HUES6 (cell line): Measurements from ENCODE around the gene OTC.

Source experiments
- H3K27ac ChIP-seq: 2 replicates; pipeline ENCODE4 v1.7.0; 2013; ENCODE audit warnings: low read depth, mild to moderate bottlenecking, low read length, inconsistent platforms
- H3K27me3 ChIP-seq: 2 replicates; pipeline ENCODE4 v1.6.1; 2013; ENCODE audit warnings: low read length; ENCODE audit not compliant: control insufficient read depth, insufficient read depth
- H3K36me3 ChIP-seq: 2 replicates; pipeline ENCODE4 v1.6.1; 2013; ENCODE audit warnings: low read length; ENCODE audit not compliant: control insufficient read depth, insufficient read depth
- H3K4me1 ChIP-seq: 2 replicates; pipeline ENCODE4 v1.6.1; 2013; ENCODE audit warnings: low read length; ENCODE audit not compliant: control insufficient read depth, insufficient read depth
- H3K4me3 ChIP-seq: 2 replicates; pipeline ENCODE4 v1.5.1; 2013; ENCODE audit warnings: low read depth, low read length
- H3K9ac ChIP-seq: one replicate; pipeline ENCODE4 v1.6.1; 2013; ENCODE audit warnings: mild to moderate bottlenecking, low read length
- H3K9me3 ChIP-seq: 2 replicates; pipeline ENCODE4 v1.6.1; 2013; ENCODE audit warnings: low read depth, low read length; ENCODE audit not compliant: control insufficient read depth, insufficient read depth

The OTC gene

DNA sequence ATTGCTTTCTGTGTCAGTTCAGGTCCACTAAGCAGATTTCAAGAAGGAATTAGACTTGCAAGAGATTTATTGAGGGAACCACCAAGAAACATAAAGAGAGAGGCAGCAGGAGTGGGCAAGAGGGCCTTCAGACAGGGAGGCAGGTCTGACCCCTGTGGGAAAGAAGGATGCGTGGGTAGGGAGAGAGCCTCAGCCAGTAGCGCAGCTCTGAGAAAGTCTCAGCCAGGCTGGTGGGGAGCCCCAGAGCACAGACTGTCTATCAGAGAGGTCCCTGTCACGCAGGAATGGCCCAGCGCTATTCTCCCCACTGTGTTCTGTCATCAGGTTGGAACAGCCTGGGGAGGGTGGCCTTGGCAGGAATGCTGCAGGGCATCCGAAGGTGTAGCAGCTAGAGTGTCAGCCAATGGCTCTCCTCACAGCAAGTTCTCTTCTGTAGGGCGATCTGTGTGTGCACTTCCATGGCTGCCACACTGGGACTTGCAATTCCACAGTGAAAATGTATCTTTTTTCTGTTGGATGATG, 48.0 kb downstream of the OTC start:
- no peak overlapping the region for H3K9ac ChIP-seq
- H3K27ac ChIP-seq: no peak overlapping the region
- H3K9me3 ChIP-seq: no peaks in the 10 kb centered on the region
- peaks cover 3% of the 10 kb centered on the region; the same call in 1 of the 2 replicates for H3K27me3 ChIP-seq
- no peaks in the 10 kb centered on the region for H3K36me3 ChIP-seq
- H3K4me1 ChIP-seq: peaks cover 5% of the 10 kb centered on the region
- no peak overlapping the region for H3K4me3 ChIP-seq

DNA sequence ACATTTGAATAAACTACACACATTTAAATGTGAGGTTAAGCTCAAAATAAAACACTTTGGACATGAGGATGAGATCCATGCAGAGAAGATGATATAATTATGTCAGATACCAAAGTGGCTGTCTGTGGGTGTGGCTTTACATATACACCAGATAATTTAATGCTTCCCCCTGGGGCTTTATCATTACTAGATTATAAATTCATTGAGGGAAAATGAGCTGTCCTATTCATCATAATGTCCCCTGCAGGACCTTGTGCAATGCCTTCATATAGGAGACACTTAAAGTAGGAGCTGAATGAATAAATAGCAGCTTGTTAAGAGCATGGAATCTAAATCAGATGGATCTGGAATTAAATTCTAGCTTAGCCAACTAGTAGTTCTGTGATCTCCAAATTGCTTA, 49.7 kb downstream of the OTC start:
- Histone ChIP-seq H3K4me3 (no peak overlapping the region), H3K9me3 (no peaks in the 10 kb centered on the region), H3K4me1 (peaks cover 5% of the 10 kb centered on the region), H3K36me3 (no peaks in the 10 kb centered on the region), H3K27me3 (peaks cover 3% of the 10 kb centered on the region; the same call in 1 of the 2 replicates), H3K27ac (no peak overlapping the region), H3K9ac (no peak overlapping the region)

DNA sequence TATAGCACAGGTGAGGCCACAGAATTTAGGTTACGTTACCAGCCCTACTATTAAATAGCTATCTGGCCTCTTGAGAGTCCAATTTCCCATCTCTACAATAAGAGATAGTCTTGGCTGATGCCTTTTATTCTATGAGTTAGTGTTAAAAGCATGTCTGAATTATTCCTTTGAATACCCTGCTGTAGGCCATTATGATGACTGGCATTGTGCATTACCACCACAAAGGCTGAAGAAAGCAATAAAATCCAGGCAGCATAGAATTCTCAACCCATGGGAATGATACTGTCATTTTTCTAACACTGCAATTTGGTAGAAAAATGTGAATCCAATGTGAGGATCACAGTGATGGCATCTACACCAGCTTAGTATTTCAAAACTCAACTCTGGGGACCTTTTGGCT, 51.4 kb downstream of the OTC start:
- Histone ChIP-seq H3K9me3 (no peaks in the 10 kb centered on the region), H3K36me3 (no peaks in the 10 kb centered on the region), H3K9ac (no peak overlapping the region), H3K27me3 (peaks cover 9% of the 10 kb centered on the region; the same call in 1 of the 2 replicates), H3K27ac (no peak overlapping the region), H3K4me3 (no peak overlapping the region), H3K4me1 (peaks cover 15% of the 10 kb centered on the region)

DNA sequence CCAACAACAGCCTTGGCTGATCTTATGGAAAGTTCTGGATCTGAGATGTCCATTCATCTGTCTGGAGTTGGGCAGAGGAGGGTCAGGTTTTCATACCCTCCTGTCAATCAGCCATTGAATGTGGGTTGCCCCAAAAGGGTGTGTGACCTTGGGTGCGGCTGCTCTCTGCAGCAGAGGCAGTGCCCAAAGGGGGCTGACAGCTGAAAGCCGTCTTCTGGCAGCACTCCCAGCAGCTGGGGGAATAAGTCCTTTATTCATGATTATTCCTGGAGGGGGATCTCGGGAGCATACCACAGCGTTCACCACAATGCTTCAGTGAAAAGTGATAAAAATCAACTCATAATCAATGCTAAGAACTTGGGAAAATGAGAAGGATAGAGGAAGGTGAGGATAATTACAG, 54.7 kb downstream of the OTC start:
- Histone ChIP-seq H3K9me3 (no peaks in the 10 kb centered on the region), H3K9ac (no peak overlapping the region), H3K27me3 (peaks cover 9% of the 10 kb centered on the region; the same call in 1 of the 2 replicates), H3K4me3 (no peak overlapping the region), H3K4me1 (peaks cover 17% of the 10 kb centered on the region), H3K36me3 (no peaks in the 10 kb centered on the region), H3K27ac (no peak overlapping the region)

DNA sequence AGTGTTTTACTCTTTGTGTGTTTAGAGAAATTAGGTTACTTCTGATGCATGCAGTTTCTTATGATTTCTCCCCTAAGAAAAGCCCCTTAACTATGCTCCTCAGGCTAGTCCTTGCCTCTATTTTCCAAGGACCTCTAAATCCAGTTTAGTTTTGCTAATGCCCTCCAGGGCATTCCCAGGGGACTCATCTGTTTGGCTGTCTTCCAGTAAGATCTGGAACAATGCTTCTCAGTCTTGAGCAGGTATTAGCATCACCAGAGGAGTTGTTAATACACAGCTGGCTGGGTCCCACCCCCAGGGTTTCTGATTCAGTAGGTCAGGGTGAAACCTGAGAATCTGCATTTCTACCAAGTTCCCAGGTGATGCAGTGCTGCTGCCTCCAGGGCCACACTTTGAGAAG, 56.9 kb downstream of the OTC start:
- Histone ChIP-seq H3K4me1 (peaks cover 17% of the 10 kb centered on the region), H3K27ac (no peak overlapping the region), H3K9ac (no peak overlapping the region), H3K9me3 (no peaks in the 10 kb centered on the region), H3K4me3 (no peak overlapping the region), H3K27me3 (peaks cover 6% of the 10 kb centered on the region; the same call in 1 of the 2 replicates), H3K36me3 (no peaks in the 10 kb centered on the region)

DNA sequence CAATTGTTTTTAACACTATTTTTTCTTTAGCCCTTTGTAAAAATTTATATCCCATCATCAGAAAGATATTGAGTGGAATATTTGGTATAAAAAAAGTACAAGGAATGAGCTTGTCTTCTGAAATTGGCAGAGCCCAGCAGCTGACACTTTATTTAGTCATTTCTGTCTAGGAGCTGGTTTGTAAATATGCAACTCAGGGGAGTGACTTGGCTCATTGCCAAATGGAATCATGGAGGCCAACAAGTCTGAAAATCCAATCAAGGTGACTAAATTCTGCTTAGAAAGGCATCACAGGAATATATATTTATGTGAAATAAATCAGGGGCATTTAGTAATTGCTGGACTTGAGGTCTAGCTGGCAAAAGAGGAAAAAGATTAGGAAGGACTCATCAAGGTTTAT, 74.4 kb downstream of the OTC start:
- Histone ChIP-seq H3K4me3 (no peak overlapping the region), H3K9me3 (no peaks in the 10 kb centered on the region), H3K4me1 (no peaks in the 10 kb centered on the region), H3K27ac (no peak overlapping the region), H3K36me3 (no peaks in the 10 kb centered on the region), H3K27me3 (peaks cover 7% of the 10 kb centered on the region; the same call in 1 of the 2 replicates), H3K9ac (no peak overlapping the region)

DNA sequence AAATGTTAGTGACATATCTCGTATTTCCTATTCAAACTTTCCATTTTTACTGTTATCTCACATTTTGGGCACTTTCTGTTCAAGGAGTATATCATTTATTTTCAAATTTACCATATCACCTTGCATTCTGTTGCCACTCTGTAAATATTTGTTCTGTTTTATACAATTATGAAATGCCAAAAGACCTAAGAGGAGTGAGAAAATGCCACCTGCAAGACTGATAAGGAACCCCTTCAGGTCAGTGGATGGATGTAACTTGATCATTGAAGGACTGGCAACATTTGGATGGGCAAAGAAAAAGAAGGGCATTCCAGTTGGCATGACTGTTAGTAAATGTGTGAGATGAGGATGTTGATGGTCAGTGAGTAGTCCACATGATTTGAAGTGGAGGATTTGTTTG, 79.1 kb downstream of the OTC start:
- H3K27me3 ChIP-seq: peaks cover 6% of the 10 kb centered on the region; the same call in 1 of the 2 replicates
- H3K9ac ChIP-seq: no peak overlapping the region
- H3K36me3 ChIP-seq: no peaks in the 10 kb centered on the region
- no peak overlapping the region for H3K27ac ChIP-seq
- H3K4me3 ChIP-seq: no peak overlapping the region
- no peaks in the 10 kb centered on the region for H3K9me3 ChIP-seq
- no peaks in the 10 kb centered on the region for H3K4me1 ChIP-seq

DNA sequence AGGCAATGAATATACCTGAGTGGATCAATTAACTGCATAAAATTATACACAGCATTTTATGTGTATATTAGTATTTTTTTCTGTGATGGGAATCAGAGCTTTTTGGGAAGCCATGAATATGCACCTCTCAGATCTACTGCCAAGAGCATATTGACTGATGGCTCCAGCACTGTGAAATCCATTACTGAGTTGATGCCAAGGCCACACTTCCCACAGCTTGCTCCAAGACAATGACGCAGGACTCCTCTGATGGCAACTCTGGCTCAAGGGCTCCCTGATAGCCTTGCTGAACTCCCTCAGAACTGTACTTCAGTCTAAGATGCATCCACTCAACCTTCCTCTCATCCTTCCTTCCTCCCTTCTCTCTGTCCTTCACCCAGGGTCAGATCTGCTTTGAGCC, 82.7 kb downstream of the OTC start:
- Histone ChIP-seq H3K9ac (no peak overlapping the region), H3K27ac (no peak overlapping the region), H3K4me1 (no peaks in the 10 kb centered on the region), H3K9me3 (no peaks in the 10 kb centered on the region), H3K4me3 (no peak overlapping the region), H3K27me3 (peaks cover 11% of the 10 kb centered on the region; the same call in 1 of the 2 replicates), H3K36me3 (no peaks in the 10 kb centered on the region)

DNA sequence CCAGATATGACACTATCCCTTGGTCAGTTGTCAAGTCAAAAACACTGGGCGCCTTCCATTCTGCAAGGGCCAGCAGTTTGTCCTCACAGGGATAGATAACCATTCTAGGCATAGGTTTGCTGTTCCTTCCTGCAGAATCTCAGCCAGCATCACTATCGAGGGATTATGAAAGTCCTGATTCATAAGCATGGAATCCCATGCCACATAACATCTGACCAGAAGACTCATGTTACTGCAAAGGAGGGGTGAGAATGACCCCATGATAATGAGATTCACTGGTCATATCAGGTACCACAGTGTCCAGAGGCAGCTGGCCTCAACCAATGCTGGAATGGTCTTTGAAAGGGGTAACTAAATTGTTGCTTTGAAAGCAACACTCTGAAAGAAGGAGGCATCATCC, 84.7 kb downstream of the OTC start:
- Histone ChIP-seq H3K4me3 (no peak overlapping the region), H3K27ac (no peak overlapping the region), H3K9ac (no peak overlapping the region), H3K4me1 (no peaks in the 10 kb centered on the region), H3K9me3 (no peaks in the 10 kb centered on the region), H3K36me3 (no peaks in the 10 kb centered on the region), H3K27me3 (peaks cover 11% of the 10 kb centered on the region; the same call in 1 of the 2 replicates)

DNA sequence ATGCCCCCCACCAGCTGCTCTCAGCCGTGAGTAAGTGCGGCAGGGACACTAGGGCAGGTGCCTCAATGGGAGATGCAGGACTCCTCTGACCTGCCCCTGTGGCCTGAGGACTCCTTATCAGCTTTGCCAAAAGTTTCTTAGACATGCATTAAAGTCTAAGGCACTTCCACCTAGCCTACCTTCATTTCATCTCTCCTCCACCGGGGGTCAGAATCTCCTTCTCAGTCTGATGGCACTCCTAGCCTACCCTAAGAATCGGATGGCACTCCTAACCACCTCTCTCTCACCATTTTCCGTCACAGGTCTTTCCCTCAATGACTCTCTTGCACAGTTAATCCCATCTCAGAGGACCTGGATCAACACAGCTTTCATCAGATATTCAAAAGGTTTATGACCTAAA, 85.9 kb downstream of the OTC start:
- Histone ChIP-seq H3K27me3 (peaks cover 11% of the 10 kb centered on the region; the same call in 1 of the 2 replicates), H3K4me3 (no peak overlapping the region), H3K36me3 (no peaks in the 10 kb centered on the region), H3K4me1 (no peaks in the 10 kb centered on the region), H3K27ac (no peak overlapping the region), H3K9ac (no peak overlapping the region), H3K9me3 (no peaks in the 10 kb centered on the region)

DNA sequence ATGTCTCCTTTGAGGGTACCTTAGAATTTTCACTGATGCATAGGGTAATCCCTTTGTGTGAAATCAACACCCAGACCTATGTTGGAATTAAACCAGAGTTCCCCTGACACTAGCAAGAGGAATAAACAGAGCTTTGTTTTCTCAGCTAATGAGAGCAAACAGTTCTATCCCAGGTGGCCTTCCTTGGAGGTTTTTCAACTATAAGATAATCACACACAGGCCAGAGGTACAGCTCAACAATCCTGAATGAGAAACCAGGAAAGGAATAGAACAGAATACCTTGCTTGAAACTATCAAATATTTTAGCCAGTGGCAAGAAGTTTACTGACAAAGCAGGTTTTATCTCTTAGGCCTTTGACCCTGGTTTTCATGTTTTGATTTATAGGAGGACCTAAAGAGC, 100.2 kb downstream of the OTC start:
- Histone ChIP-seq H3K4me1 (no peaks in the 10 kb centered on the region), H3K9me3 (peaks cover 5% of the 10 kb centered on the region; the same call in 1 of the 2 replicates), H3K27ac (no peak overlapping the region), H3K36me3 (no peaks in the 10 kb centered on the region), H3K27me3 (no peaks in the 10 kb centered on the region; the same call in 1 of the 2 replicates), H3K9ac (no peak overlapping the region), H3K4me3 (no peak overlapping the region)
